Hepatocyte (in vitro differentiated cells): ENCODE measurements around the gene DPH5. TPM values are rescaled to one million over a fixed set of nuclear protein-coding genes. Genes with fewer than 3 reads are reported as not detected.

ENCODE experiments used
- DNase-seq: peaks from one replicate; pipeline ENCODE4 v3.0.0-alpha.2; 2016; ENCODE audit warnings: low spot score
- H2AFZ ChIP-seq: fragments of 200-600 bp; sonication (generic); 2 replicates; pipeline ENCODE4 v1.6.0; 2016; ENCODE audit warnings: antibody characterized with exemption, mild to moderate bottlenecking
- H3K27ac ChIP-seq: fragments of 200-600 bp; sonication (generic); 2 replicates; pipeline ENCODE4 v1.5.1; 2016; ENCODE audit warnings: mild to moderate bottlenecking
- H3K27me3 ChIP-seq: fragments of 200-600 bp; sonication (generic); 2 replicates; pipeline ENCODE4 v1.6.1; 2016
- H3K36me3 ChIP-seq: fragments of 200-600 bp; sonication (generic); replicated peaks from 2 replicates; pipeline ENCODE4 v1.5.1; 2016; ENCODE audit warnings: low read depth; ENCODE audit not compliant: insufficient read depth
- H3K4me1 ChIP-seq: fragments of 200-600 bp; sonication (generic); 2 replicates; pipeline ENCODE4 v1.5.1; 2016; ENCODE audit warnings: mild to moderate bottlenecking, moderate library complexity; ENCODE audit not compliant: insufficient read depth
- H3K4me2 ChIP-seq: fragments of 200-600 bp; sonication (generic); 2 replicates; pipeline ENCODE4 v1.6.0; 2016
- H3K4me3 ChIP-seq: fragments of 200-600 bp; sonication (generic); 2 replicates; pipeline ENCODE4 v1.5.1; 2016; ENCODE audit warnings: mild to moderate bottlenecking
- H3K79me2 ChIP-seq: fragments of 200-600 bp; sonication (generic); 2 replicates; pipeline ENCODE4 v1.6.0; 2017; ENCODE audit warnings: mild to moderate bottlenecking
- H3K9me2 ChIP-seq: fragments of 200-600 bp; sonication (generic); replicated peaks from 2 replicates; pipeline ENCODE4 v1.6.0; 2017; ENCODE audit warnings: mild to moderate bottlenecking; ENCODE audit not compliant: insufficient read depth
- H3K9me3 ChIP-seq: fragments of 200-600 bp; sonication (generic); 2 replicates; pipeline ENCODE4 v1.5.1; 2016; ENCODE audit warnings: low read depth, mild to moderate bottlenecking
- H4K20me1 ChIP-seq: fragments of 200-600 bp; sonication (generic); 2 replicates; pipeline ENCODE4 v1.6.0; 2016; ENCODE audit warnings: mild to moderate bottlenecking; ENCODE audit not compliant: insufficient read depth, poor library complexity, severe bottlenecking
- EZH2 ChIP-seq: fragments of 200-600 bp; sonication (generic); IDR thresholded peaks from 2 replicates; pipeline ENCODE4 v1.6.1; 2016; ENCODE audit warnings: antibody characterized with exemption, mild to moderate bottlenecking, borderline replicate concordance
- EZH2phosphoT487 ChIP-seq: fragments of 200-600 bp; sonication (generic); IDR thresholded peaks from one replicate; pipeline ENCODE4 v1.6.1; 2018; ENCODE audit warnings: antibody characterized with exemption, mild to moderate bottlenecking, low read depth, moderate library complexity; ENCODE audit not compliant: unreplicated experiment, severe bottlenecking
- WGBS: methylation state at CpG from one replicate; pipeline ENCODE4 v1.1.6; 2016; ENCODE audit warnings: low lambda C conversion rate; ENCODE audit errors: missing lambda C conversion rate; 5-methylcytosine and 5-hydroxymethylcytosine counted together
- polyA plus RNA-seq: library from polyadenylated mRNA; unstranded; fragments of >200 nt; fragmentation: Nextera tagmentation; extraction: Ambion mirVana; gene quantifications from 2 replicates; pipeline ENCODE4 v1.2.1, GENCODE V29; 2016
- total RNA-seq: library from RNA; depleted of rRNA; stranded (reverse); fragments of >200 nt; gene quantifications from 2 replicates; pipeline ENCODE4 v1.2.3, GENCODE V29; 2014
- TF ChIP-seq, protein P1 (sequence below): fragments of 200-600 bp; sonication (generic); IDR thresholded peaks from 2 replicates; pipeline ENCODE4 v1.5.1; 2016; ENCODE audit warnings: antibody characterized with exemption, mild to moderate bottlenecking; ENCODE audit not compliant: poor library complexity

The DPH5 gene
- total and polyA plus RNA-seq, 2 experiments from 2014 or later, result 19.8 to 35.7 TPM

GRCh38 chr1:100971021-100971420 is 54.6 kb downstream of the DPH5 start:
- TF ChIP-seq EZH2 (no peak), EZH2phosphoT487 (no peak)
- TF ChIP-seq, protein P1, sequence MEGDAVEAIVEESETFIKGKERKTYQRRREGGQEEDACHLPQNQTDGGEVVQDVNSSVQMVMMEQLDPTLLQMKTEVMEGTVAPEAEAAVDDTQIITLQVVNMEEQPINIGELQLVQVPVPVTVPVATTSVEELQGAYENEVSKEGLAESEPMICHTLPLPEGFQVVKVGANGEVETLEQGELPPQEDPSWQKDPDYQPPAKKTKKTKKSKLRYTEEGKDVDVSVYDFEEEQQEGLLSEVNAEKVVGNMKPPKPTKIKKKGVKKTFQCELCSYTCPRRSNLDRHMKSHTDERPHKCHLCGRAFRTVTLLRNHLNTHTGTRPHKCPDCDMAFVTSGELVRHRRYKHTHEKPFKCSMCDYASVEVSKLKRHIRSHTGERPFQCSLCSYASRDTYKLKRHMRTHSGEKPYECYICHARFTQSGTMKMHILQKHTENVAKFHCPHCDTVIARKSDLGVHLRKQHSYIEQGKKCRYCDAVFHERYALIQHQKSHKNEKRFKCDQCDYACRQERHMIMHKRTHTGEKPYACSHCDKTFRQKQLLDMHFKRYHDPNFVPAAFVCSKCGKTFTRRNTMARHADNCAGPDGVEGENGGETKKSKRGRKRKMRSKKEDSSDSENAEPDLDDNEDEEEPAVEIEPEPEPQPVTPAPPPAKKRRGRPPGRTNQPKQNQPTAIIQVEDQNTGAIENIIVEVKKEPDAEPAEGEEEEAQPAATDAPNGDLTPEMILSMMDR, result no peak

DNA sequence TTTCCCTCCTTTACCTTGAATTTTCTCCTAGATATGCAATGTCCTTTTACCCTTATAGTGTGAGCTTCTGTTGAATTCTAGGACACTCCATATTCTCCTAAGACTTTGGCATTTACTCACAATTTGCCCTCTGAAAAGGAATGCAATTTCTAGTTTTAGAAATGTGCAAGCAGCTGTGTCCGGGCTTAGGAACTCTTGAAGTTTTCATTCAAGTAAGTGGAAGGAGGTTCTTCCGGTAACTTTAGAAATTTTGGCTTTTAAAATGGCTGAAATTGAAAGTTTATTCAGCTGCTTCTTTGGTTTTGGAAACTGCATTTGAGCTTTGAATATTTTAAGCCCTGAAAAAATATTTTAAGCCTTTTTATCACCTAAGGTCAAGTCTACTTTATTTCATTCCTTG is 56.3 kb downstream of the DPH5 start:
- 88% methylated on average over 2 of the region's 2 CpGs for WGBS
- TF ChIP-seq, protein P1, result no peak
- TF ChIP-seq EZH2 (no peak), EZH2phosphoT487 (no peak)
- DNase-seq, result no peak

More at GRCh38 chr1:100971021-100971420, 54.6 kb downstream of the DPH5 start:
- no peaks in the 10 kb centered on the region for H3K79me2 ChIP-seq
- no peak overlapping the region for H3K4me2 ChIP-seq
- WGBS, result 71% methylated on average over 1 of the region's 1 CpG
- H3K9me2 ChIP-seq, result no peaks in the 10 kb centered on the region
- no peaks in the 10 kb centered on the region for H4K20me1 ChIP-seq
- H3K27ac ChIP-seq, result no peak overlapping the region
- no peaks in the 10 kb centered on the region for H3K27me3 ChIP-seq
- no peaks in the 10 kb centered on the region for H3K36me3 ChIP-seq
- no peaks in the 10 kb centered on the region for H3K4me1 ChIP-seq
- no peak overlapping the region for H3K4me3 ChIP-seq
- no peak overlapping the region for H2AFZ ChIP-seq
- DNase-seq, result no peak
- no peaks in the 10 kb centered on the region for H3K9me3 ChIP-seq

GRCh38 chr1:100968621-100969020 is 57.0 kb downstream of the DPH5 start:
- H3K79me2 ChIP-seq, result no peaks in the 10 kb centered on the region
- H4K20me1 ChIP-seq, result no peaks in the 10 kb centered on the region
- no peak overlapping the region for H3K4me3 ChIP-seq
- DNase-seq, result no peak
- WGBS, result 84% methylated on average over 1 of the region's 1 CpG
- TF ChIP-seq EZH2phosphoT487 (no peak), EZH2 (no peak)
- TF ChIP-seq, protein P1, result no peak
- no peaks in the 10 kb centered on the region for H3K27me3 ChIP-seq
- H3K9me3 ChIP-seq, result no peaks in the 10 kb centered on the region
- H3K9me2 ChIP-seq, result no peaks in the 10 kb centered on the region
- H3K36me3 ChIP-seq, result no peaks in the 10 kb centered on the region
- H3K27ac ChIP-seq, result no peak overlapping the region
- no peak overlapping the region for H3K4me2 ChIP-seq
- no peaks in the 10 kb centered on the region for H3K4me1 ChIP-seq
- H2AFZ ChIP-seq, result no peak overlapping the region

More for the DNA sequence above, 56.3 kb downstream of the DPH5 start:
- H3K27me3 ChIP-seq, result no peaks in the 10 kb centered on the region
- H3K4me3 ChIP-seq, result no peak overlapping the region
- no peaks in the 10 kb centered on the region for H3K36me3 ChIP-seq
- H3K27ac ChIP-seq, result no peak overlapping the region
- no peak overlapping the region for H3K4me2 ChIP-seq
- H3K9me3 ChIP-seq, result no peaks in the 10 kb centered on the region
- no peaks in the 10 kb centered on the region for H3K4me1 ChIP-seq
- no peaks in the 10 kb centered on the region for H3K79me2 ChIP-seq
- H4K20me1 ChIP-seq, result no peaks in the 10 kb centered on the region
- no peak overlapping the region for H2AFZ ChIP-seq
- H3K9me2 ChIP-seq, result no peaks in the 10 kb centered on the region

GRCh38 chr1:100960098-100960497 is 65.5 kb downstream of the DPH5 start:
- Histone ChIP-seq H3K9me3 (no peaks in the 10 kb centered on the region), H3K27ac (no peak overlapping the region), H4K20me1 (no peaks in the 10 kb centered on the region), H3K4me1 (no peaks in the 10 kb centered on the region), H3K27me3 (no peaks in the 10 kb centered on the region), H3K9me2 (no peaks in the 10 kb centered on the region), H3K4me3 (no peak overlapping the region), H3K36me3 (no peaks in the 10 kb centered on the region), H2AFZ (no peak overlapping the region), H3K79me2 (no peaks in the 10 kb centered on the region), H3K4me2 (no peak overlapping the region)
- 63% methylated on average over 1 of the region's 1 CpG for WGBS
- TF ChIP-seq EZH2, result no peak
- TF ChIP-seq, protein P1, result no peak
- TF ChIP-seq EZH2phosphoT487, result no peak
- no peak for DNase-seq
